ENCODE results near the gene RACGAP1. TPM values are rescaled to one million over a fixed set of nuclear protein-coding genes. Genes with fewer than 3 reads are reported as not detected.

The RACGAP1 gene
- total RNA-seq, 2 donors from 2014 or later, result 3.9 to 4.6 TPM

GRCh38 chr12:49949866-49950265 lies 75.4 kb downstream of the RACGAP1 start:
- TF ChIP-seq, protein P1, sequence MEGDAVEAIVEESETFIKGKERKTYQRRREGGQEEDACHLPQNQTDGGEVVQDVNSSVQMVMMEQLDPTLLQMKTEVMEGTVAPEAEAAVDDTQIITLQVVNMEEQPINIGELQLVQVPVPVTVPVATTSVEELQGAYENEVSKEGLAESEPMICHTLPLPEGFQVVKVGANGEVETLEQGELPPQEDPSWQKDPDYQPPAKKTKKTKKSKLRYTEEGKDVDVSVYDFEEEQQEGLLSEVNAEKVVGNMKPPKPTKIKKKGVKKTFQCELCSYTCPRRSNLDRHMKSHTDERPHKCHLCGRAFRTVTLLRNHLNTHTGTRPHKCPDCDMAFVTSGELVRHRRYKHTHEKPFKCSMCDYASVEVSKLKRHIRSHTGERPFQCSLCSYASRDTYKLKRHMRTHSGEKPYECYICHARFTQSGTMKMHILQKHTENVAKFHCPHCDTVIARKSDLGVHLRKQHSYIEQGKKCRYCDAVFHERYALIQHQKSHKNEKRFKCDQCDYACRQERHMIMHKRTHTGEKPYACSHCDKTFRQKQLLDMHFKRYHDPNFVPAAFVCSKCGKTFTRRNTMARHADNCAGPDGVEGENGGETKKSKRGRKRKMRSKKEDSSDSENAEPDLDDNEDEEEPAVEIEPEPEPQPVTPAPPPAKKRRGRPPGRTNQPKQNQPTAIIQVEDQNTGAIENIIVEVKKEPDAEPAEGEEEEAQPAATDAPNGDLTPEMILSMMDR (IDR thresholded peaks at IDR 0.05), result no peak
- no peak for TF ChIP-seq POLR2A (IDR thresholded peaks at IDR 0.05)
- Histone ChIP-seq H3K4me3 (no peak overlapping the region), H3K27me3 (peaks cover 0 to 8% of the 10 kb centered on the region in 2 donors), H3K27ac (no peak overlapping the region), H3K36me3 (replicated peaks in 1 of 2; ENCODE audit: insufficient read depth in 1 of 2, low read depth in 2 of 2) (no peaks in the 10 kb centered on the region), H3K9me3 (no peaks in the 10 kb centered on the region), H3K4me1 (peaks cover 20% of the 10 kb centered on the region)
- no peak for ATAC-seq
- intact Hi-C loops (cut with DNase I), result no loop called here
- DNase-seq, result no peak
- 81 to 83% methylated on average over 3 of the region's 3 CpGs for WGBS, 2 donors

- intact Hi-C loops (cut with DNase I), result no loop called here
- Histone ChIP-seq H3K4me1 (peaks cover 20% of the 10 kb centered on the region), H3K36me3 (replicated peaks in 1 of 2; ENCODE audit: insufficient read depth in 1 of 2, low read depth in 2 of 2) (no peaks in the 10 kb centered on the region), H3K27me3 (peaks cover 0 to under 1% of the 10 kb centered on the region in 2 donors), H3K4me3 (no peak overlapping the region), H3K9me3 (no peaks in the 10 kb centered on the region), H3K27ac (no peak overlapping the region)
- 79 to 84% methylated on average over 8 to 12 of the region's 13 CpGs for WGBS, 2 donors
- ATAC-seq (no peak), DNase-seq (no peak)
- TF ChIP-seq, protein P1 (IDR thresholded peaks at IDR 0.05), result no peak
- TF ChIP-seq POLR2A (IDR thresholded peaks at IDR 0.05), result no peak
These were observed 76.1 kb downstream of the RACGAP1 start for GRCh38 chr12:49948866-49949845.

DNA sequence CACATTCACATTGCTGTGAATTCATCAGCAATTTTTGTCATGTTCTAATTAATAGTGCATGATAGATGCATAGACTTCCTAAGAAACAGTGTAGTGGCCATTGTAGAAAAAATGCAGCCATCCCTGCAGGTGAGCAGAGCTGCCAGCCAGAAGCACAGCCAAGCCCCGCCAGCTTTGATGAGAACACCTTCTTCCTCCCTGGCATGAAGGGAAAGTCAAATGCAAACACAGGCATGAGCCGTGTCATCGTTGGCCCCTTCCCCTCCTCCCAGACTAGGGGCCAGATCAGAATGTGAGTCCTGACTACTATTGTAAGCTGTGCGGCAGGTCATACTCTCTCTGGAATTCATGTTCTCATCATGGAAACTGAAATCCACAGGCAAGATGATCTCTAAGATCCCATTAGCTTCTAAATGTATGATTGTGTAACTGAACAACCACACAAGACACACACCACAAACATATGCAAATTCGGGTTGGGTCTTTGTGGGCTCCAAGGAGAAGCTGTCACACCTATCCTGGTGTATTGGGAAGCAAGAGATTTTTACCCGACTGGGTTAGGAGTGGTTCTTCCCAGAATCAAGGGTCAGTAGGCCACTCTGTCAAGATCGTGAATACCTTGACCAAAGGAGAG lies 77.6 kb downstream of the RACGAP1 start:
- intact Hi-C loops (cut with DNase I), result no loop called here
- 62 to 78% methylated on average over 4 to 7 of the region's 7 CpGs for WGBS, 2 donors
- no peaks in the 10 kb centered on the region for H3K27me3 ChIP-seq
- TF ChIP-seq, protein P1 (IDR thresholded peaks at IDR 0.05), result no peak
- no peak for TF ChIP-seq POLR2A (IDR thresholded peaks at IDR 0.05)
- no peak overlapping the region for H3K4me3 ChIP-seq
- DNase-seq, result no peak
- H3K36me3 ChIP-seq (replicated peaks in 1 of 2; ENCODE audit: insufficient read depth in 1 of 2, low read depth in 2 of 2), result no peaks in the 10 kb centered on the region
- no peak overlapping the region for H3K27ac ChIP-seq
- no peaks in the 10 kb centered on the region for H3K9me3 ChIP-seq
- ATAC-seq, result no peak
- H3K4me1 ChIP-seq, result peaks cover 18% of the 10 kb centered on the region

GRCh38 chr12:49946497-49946896 lies 78.8 kb downstream of the RACGAP1 start:
- no peak for ATAC-seq
- Histone ChIP-seq H3K4me3 (no peak overlapping the region), H3K4me1 (peaks cover 14% of the 10 kb centered on the region), H3K9me3 (no peaks in the 10 kb centered on the region), H3K36me3 (replicated peaks in 1 of 2; ENCODE audit: insufficient read depth in 1 of 2, low read depth in 2 of 2) (no peaks in the 10 kb centered on the region), H3K27ac (no peak overlapping the region), H3K27me3 (no peaks in the 10 kb centered on the region)
- TF ChIP-seq, protein P1 (IDR thresholded peaks at IDR 0.05), result no peak
- no peak for TF ChIP-seq POLR2A (IDR thresholded peaks at IDR 0.05)
- DNase-seq, result no peak
- intact Hi-C loops (cut with DNase I), result no loop called here
- WGBS, 2 donors, result 66 to 68% methylated on average over 3 of the region's 3 CpGs
